ENCODE data around the gene PFDN6.

- TF ChIP-seq CTCF (IDR thresholded peaks at IDR 0.05) (no peak), POLR2A (IDR thresholded peaks at IDR 0.05) (no peak)
Observed at GRCh38 chr6:33333666-33334065, 44.3 kb downstream of the PFDN6 start.

Data from testis (tissue), 2 donors.